Measurements from ENCODE around the gene AGPAT3. TPM values are rescaled to one million over a fixed set of nuclear protein-coding genes. Genes with fewer than 3 reads are reported as not detected.

AGPAT3 gene
- total RNA-seq, 2 donors from 2014 or later: 31.3 to 53.5 TPM

GRCh38 chr21:43978060-43978459 lies 113.0 kb downstream of the AGPAT3 start:
- Histone ChIP-seq H3K4me3 (no peak overlapping the region), H3K9me3 (no peaks in the 10 kb centered on the region), H3K36me3 (peaks cover 0 to 5% of the 10 kb centered on the region in 2 donors), H3K27me3 (replicated peaks; ENCODE audit: insufficient read depth) (no peaks in the 10 kb centered on the region), H3K27ac (peak overlapping the region in 1 of 2 donors; percentile 30), H3K4me1 (replicated peaks) (no peaks in the 10 kb centered on the region)
- intact Hi-C loops (cut with DNase I): no loop called here
- TF ChIP-seq POLR2AphosphoS5 (IDR thresholded peaks at IDR 0.05) (no peak), POLR2A (IDR thresholded peaks at IDR 0.05) (no peak), CTCF (IDR thresholded peaks at IDR 0.05) (no peak)
- 95% methylated on average over 10 of the region's 10 CpGs for WGBS
- no peak for DNase-seq (ENCODE audit: low spot score)

GRCh38 chr21:43979654-43980053 lies 114.6 kb downstream of the AGPAT3 start:
- H3K27me3 ChIP-seq (replicated peaks; ENCODE audit: insufficient read depth): no peaks in the 10 kb centered on the region
- H3K36me3 ChIP-seq: peaks cover 0 to 5% of the 10 kb centered on the region in 2 donors
- intact Hi-C loops (cut with DNase I): no loop called here
- WGBS: 50% methylated on average over 7 of the region's 7 CpGs
- no peaks in the 10 kb centered on the region for H3K4me1 ChIP-seq (replicated peaks)
- H3K9me3 ChIP-seq: no peaks in the 10 kb centered on the region
- TF ChIP-seq POLR2A (IDR thresholded peaks at IDR 0.05) (no peak), POLR2AphosphoS5 (IDR thresholded peaks at IDR 0.05) (peak; percentile 18)
- peak overlapping the region; percentile 6 to 35 for H3K27ac ChIP-seq
- H3K4me3 ChIP-seq: no peak overlapping the region
- no peak for DNase-seq (ENCODE audit: low spot score)

- Histone ChIP-seq H3K27me3 (replicated peaks; ENCODE audit: insufficient read depth) (no peaks in the 10 kb centered on the region), H3K4me3 (no peak overlapping the region), H3K36me3 (peaks cover 0 to 5% of the 10 kb centered on the region in 2 donors), H3K9me3 (no peaks in the 10 kb centered on the region), H3K27ac (peak overlapping the region in 1 of 2 donors; percentile 35), H3K4me1 (replicated peaks) (no peaks in the 10 kb centered on the region)
- 53% methylated on average over 16 of the region's 26 CpGs for WGBS
- no peak for TF ChIP-seq CTCF (IDR thresholded peaks at IDR 0.05)
- TF ChIP-seq POLR2A (IDR thresholded peaks at IDR 0.05): no peak
- no peak for TF ChIP-seq POLR2AphosphoS5 (IDR thresholded peaks at IDR 0.05)
- no peak for DNase-seq (ENCODE audit: low spot score)
- intact Hi-C loops (cut with DNase I): no loop called here
These were observed 116.3 kb downstream of the AGPAT3 start for GRCh38 chr21:43981151-43981870.

GRCh38 chr21:43981871-43982210 lies 116.8 kb downstream of the AGPAT3 start:
- H3K27me3 ChIP-seq (replicated peaks; ENCODE audit: insufficient read depth): no peaks in the 10 kb centered on the region
- H3K36me3 ChIP-seq: peaks cover 0 to 5% of the 10 kb centered on the region in 2 donors
- no peak overlapping the region for H3K4me3 ChIP-seq
- 70% methylated on average over 9 of the region's 13 CpGs for WGBS
- H3K9me3 ChIP-seq: no peaks in the 10 kb centered on the region
- H3K27ac ChIP-seq: no peak overlapping the region
- no peak for TF ChIP-seq POLR2A (IDR thresholded peaks at IDR 0.05)
- DNase-seq (ENCODE audit: low spot score): no peak
- H3K4me1 ChIP-seq (replicated peaks): no peaks in the 10 kb centered on the region
- intact Hi-C loops (cut with DNase I): no loop called here

GRCh38 chr21:43982489-43983078 lies 117.6 kb downstream of the AGPAT3 start:
- peaks cover 0 to 5% of the 10 kb centered on the region in 2 donors for H3K36me3 ChIP-seq
- no peak for TF ChIP-seq POLR2AphosphoS5 (IDR thresholded peaks at IDR 0.05)
- TF ChIP-seq POLR2A (IDR thresholded peaks at IDR 0.05): no peak
- TF ChIP-seq CTCF (IDR thresholded peaks at IDR 0.05): no peak
- no peaks in the 10 kb centered on the region for H3K27me3 ChIP-seq (replicated peaks; ENCODE audit: insufficient read depth)
- no peaks in the 10 kb centered on the region for H3K4me1 ChIP-seq (replicated peaks)
- intact Hi-C loops (cut with DNase I): no loop called here
- no peaks in the 10 kb centered on the region for H3K9me3 ChIP-seq
- no peak overlapping the region for H3K27ac ChIP-seq
- 94% methylated on average over 32 of the region's 32 CpGs for WGBS
- H3K4me3 ChIP-seq: no peak overlapping the region
- no peak for DNase-seq (ENCODE audit: low spot score)

- TF ChIP-seq POLR2AphosphoS5 (IDR thresholded peaks at IDR 0.05) (no peak), POLR2A (IDR thresholded peaks at IDR 0.05) (no peak), CTCF (IDR thresholded peaks at IDR 0.05) (no peak)
- Histone ChIP-seq H3K27me3 (replicated peaks; ENCODE audit: insufficient read depth) (no peaks in the 10 kb centered on the region), H3K4me1 (replicated peaks) (no peaks in the 10 kb centered on the region), H3K27ac (no peak overlapping the region), H3K9me3 (no peaks in the 10 kb centered on the region), H3K36me3 (peaks cover 0 to 5% of the 10 kb centered on the region in 2 donors), H3K4me3 (no peak overlapping the region)
- no peak for DNase-seq (ENCODE audit: low spot score)
- WGBS: 86% methylated on average over 17 of the region's 17 CpGs
- intact Hi-C loops (cut with DNase I): no loop called here
These were observed 118.4 kb downstream of the AGPAT3 start for GRCh38 chr21:43983390-43983789.

Data from prostate gland (tissue), 2 donors.